SW480 (cell line): ENCODE data around the gene LSM7.
"Not testable (repeated sequence)": the region's sequence is repeated elsewhere in the genome, so short reads cannot be mapped to it uniquely, and the experiment has no call there.

ENCODE experiments used
- DNase-seq: peaks from one replicate; pipeline ENCODE4 v3.0.0-alpha.2; 2016; ENCODE audit warnings: low spot score

The LSM7 gene

DNA sequence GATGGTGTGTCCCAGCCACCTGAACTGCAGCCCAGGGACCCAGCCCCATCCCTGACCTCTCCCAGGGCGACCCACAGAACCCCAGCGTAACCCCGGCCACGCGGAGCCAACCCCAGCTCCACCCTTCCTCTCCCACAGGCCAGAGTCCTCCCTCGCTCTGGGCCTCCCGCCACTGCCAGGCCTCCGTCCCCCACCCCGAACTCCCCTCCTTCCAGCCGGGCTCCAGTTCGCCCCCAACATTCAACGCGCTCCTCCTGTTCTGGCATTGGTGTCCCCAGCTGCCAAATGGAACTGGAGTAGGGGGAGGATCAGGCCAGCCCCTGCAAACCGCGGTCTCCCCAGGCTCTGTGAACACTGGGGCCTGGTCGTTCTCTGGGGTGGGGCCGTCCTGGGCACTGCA is 27.9 kb downstream of the LSM7 start:
- DNase-seq: no peak

DNA sequence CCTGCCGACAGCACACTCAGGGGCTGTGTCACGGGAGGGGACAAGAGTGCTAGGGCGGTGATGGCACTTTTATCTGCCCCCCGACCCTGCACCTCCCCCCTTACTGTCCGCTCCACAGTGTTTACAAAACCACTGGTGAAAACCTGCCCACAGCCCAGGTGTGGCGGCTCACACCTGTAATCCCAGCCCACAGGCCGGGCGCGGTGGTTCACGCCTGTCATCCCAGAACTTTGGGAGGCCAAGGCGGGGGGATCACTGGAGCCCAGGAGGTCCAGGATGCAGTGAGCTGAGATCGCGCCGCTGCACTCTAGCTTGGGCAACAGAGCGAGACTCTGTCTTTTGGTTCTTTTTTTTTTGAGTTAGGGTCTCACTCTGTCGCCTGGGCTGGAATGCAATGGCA is 32.2 kb downstream of the LSM7 start:
- no peak for DNase-seq

GRCh38 chr19:2294687-2295335 is 33.6 kb downstream of the LSM7 start:
- DNase-seq: no peak

- DNase-seq: no peak
Measured at GRCh38 chr19:2291185-2291751, 37.1 kb downstream of the LSM7 start.

DNA sequence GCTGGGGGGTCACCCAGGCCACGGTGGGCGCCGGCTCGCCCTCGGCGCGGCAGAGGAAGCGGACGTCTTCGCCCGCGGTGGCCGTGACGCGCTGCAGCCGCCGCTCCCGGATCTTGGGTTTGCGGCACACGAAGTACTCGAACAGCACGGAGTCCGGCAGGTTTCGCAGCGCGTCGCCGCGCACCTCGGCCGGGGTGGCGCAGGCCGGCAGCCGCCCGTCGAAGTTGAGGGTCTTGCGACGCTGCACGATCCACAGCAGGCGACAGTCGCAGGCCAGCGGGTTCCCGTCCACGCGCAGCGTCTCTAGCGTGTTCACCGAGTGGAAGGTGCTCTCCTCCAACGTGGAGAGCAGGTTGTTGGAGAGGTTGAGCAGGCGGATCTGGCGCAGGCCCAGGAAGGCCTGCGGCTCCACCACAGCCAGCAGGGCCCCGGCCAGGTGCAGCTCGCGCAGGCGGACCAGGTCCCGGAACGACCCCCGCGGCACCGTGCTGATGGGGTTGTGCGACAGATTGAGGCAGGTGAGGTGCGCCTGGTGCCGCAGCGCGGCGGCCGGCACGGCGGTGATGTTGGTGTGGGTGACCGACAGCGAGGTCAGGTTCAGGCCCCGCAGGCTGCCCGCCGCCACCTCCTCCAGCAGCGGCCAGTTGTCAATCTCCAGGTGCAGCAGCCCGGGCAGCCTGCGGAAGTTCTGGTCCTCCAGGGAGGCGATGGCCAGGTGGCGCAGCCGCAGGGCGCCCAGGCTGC is 37.8 kb downstream of the LSM7 start:
- no peak for DNase-seq

DNA sequence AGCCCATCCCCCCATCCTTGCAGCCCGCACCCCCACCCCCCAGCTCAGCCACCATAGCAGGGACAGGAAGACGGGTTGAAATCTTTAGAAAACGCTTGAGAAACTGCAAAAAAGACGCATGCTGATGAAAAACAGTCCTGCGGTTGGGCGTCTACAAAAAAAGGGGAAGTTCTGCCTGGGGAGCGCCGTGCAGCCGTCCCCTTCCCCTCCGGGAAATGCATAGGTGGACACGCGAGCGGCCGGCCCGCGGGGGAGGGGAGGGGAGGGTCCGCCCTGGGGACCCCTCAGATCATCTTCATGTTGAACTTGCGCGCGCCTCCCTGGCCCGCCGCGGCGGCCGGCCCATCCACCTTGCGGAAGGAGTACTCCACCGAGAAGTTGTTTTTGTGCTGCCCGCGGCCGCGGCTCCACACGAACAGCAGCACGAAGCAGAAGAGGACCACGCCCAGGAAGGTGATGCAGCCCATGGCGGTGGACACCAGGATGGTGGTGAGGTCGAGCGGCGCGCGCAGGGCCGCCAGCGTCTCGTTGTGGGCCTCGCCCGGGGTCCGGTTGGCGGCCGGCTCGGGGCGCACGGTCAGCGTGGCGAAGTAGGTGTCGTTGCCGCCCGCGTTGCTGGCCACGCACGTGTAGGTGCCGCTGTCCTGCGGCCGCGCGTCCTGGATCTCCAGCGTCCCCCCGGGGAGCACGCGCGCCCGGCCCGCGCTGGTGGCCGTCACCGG is 38.5 kb downstream of the LSM7 start:
- no peak for DNase-seq

DNA sequence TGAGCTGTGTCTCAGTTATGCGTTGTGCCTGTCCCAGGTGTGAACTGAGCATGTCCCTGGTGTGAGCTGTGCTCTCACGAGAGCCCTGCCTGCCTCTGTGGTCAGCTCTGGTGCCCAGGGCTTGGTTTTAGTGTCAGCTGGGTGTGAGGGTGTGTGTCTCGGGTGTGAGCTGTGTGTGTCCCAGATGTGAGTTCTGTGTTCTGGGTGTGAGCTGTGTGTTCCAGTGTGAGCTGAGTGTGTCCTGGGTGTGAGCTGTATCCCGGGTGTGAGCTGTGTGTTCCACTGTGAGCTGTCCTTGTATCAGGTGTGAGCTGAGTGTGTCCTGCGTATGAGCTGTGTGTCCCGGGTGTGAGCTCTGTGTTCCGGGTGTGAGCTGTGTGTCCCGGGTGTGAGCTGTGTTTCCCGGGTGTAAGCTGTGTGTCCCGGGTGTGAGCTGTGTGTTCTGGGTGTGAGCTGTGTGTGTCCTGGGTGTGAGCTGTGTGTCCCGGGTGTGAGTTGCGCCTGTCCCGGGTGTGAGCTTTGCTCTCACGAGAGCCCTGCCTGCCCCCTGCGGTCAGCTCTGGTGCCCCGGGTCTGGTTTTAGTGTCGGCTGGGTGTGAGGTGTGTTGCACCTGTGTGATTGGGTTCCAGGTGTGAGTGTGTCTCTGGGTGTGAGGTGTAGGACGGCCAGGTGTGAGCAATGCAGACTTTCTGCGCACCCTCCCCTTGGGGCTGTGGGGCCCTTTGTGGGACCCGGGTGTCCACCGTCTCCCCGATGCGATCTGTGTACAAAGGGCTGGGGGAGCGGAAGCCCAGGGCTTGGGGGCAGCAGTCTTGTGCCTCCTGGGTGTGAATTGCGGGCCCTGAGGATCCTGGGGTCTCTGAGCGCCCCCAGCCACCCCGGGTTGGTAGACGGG is 39.3 kb downstream of the LSM7 start:
- no peak for DNase-seq

DNA sequence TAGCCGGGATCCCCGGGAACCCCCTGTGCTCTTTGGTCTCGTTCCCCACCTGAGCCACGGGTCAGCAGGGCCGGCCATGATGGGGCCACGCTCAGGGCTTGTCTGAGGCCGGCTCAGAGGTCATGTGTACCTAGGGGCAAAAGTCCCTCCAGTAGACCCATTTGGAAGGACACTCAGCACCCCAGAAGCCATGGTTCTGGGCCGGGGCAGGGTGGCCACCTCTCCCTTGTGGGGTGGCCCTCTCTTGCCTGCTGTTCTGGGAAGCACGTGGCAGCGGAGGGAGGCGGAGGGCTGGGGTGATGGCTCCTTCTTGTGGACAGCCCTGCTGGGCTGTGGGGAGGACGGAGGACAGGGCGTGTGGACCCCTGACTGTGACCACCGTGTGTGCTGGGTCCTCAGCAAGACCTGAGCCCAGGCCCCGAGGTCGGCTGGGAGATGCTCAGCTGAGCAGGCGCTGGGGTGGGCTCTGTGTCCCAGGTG is 40.0 kb downstream of the LSM7 start:
- no peak for DNase-seq

GRCh38 chr19:2287585-2288337 is 40.6 kb downstream of the LSM7 start:
- DNase-seq: no peak

- no peak for DNase-seq
Measured at GRCh38 chr19:2286402-2287140, 41.8 kb downstream of the LSM7 start.

GRCh38 chr19:2283835-2284507 is 44.4 kb downstream of the LSM7 start:
- DNase-seq: no peak

DNA sequence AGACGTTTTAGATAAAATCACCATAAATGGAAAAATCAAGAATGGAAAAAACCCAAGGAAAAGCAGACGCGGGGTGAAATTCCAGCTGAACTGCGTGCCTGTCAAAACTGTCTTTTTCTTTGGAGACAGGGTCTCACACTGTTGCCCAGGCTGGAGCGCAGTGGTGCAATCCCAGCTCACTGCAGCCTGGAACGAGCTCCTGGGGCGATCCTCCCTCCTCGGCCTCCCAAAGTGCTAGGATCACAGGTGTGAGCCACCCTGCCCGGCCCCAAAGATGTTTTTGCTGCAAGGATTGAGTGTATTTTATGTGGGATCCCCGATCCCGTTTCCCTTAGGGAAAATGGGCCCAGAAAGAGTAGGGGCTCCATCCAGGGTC is 45.5 kb downstream of the LSM7 start:
- no peak for DNase-seq

- DNase-seq: no peak
Measured at GRCh38 chr19:2282062-2282861, 46.1 kb downstream of the LSM7 start, which contains the start of gene PEAK3. PEAK3 (minus strand) TSS chr19:2282175; CDS start chr19:2280931, 1,244 bp downstream.

GRCh38 chr19:2281265-2282061 is 46.9 kb downstream of the LSM7 start:
- DNase-seq: not testable (repeated sequence)

GRCh38 chr19:2280633-2281264 is 47.6 kb downstream of the LSM7 start:
- no peak for DNase-seq

GRCh38 chr19:2278459-2279158 is 49.8 kb downstream of the LSM7 start:
- DNase-seq: no peak

- no peak for DNase-seq
Measured at GRCh38 chr19:2277138-2277537, 51.2 kb downstream of the LSM7 start.
